PC-3 (cell line): Measurements from ENCODE around the gene FRMPD2. TPM values are rescaled to one million over a fixed set of nuclear protein-coding genes. Genes with fewer than 3 reads are reported as not detected.

Experiments
- ATAC-seq: fragments of 200-7000 bp; cut with Tn5 transposase; 2 replicates; pipeline ENCODE4 v1.9.1; 2020; ENCODE audit warnings: mild to moderate bottlenecking, moderate library complexity
- BruUV-seq: library from RNA; stranded (reverse); fragments of 400-500 nt; replicated peaks from 2 replicates; lab custom pipeline; 2021; lab: Mats Ljungman, UMichigan
- CTCF ChIA-PET: fragments of 300-600 bp; sonication (Branson Sonifier 250); formaldehyde crosslinking; loops from one replicate; lab custom pipeline; 2022; ENCODE audit warnings: antibody characterized with exemption; lab: Charles Lee
- POLR2A ChIA-PET: fragments of 300-600 bp; sonication (Branson Sonifier 250); formaldehyde crosslinking; loops from one replicate; lab custom pipeline; 2022; ENCODE audit warnings: antibody characterized with exemption; ENCODE audit not compliant: unreplicated experiment; lab: Charles Lee
- DNase-seq: peaks from one replicate; pipeline ENCODE4 v3.0.0-alpha.2; 2015
- H2AFZ ChIP-seq: fragments of 300-600 bp; sonication (generic); 2 replicates; pipeline ENCODE4 v1.6.0; 2016; ENCODE audit warnings: antibody characterized with exemption, low read length
- H3F3A ChIP-seq: fragments of 300-600 bp; sonication (generic); one replicate; pipeline ENCODE4 v1.6.0; 2017; ENCODE audit warnings: antibody characterized with exemption, low read length, control low read depth, mild to moderate bottlenecking; ENCODE audit not compliant: unreplicated experiment
- H3K27ac ChIP-seq: fragments of 300-600 bp; sonication (generic); 2 replicates; pipeline ENCODE4 v1.5.1; 2016; ENCODE audit warnings: mild to moderate bottlenecking, low read length
- H3K27me3 ChIP-seq: fragments of 300-600 bp; sonication (generic); 2 replicates; pipeline ENCODE4 v1.6.1; 2016; ENCODE audit warnings: low read length, mixed read lengths
- H3K36me3 ChIP-seq: fragments of 300-600 bp; sonication (generic); 2 replicates; pipeline ENCODE4 v1.6.1; 2016; ENCODE audit warnings: low read depth, mixed run types, low read length, mixed read lengths
- H3K4me1 ChIP-seq: fragments of 300-600 bp; sonication (generic); 2 replicates; pipeline ENCODE4 v1.5.1; 2016; ENCODE audit warnings: low read length; ENCODE audit not compliant: insufficient read depth
- H3K4me2 ChIP-seq: fragments of 300-600 bp; sonication (generic); 2 replicates; pipeline ENCODE4 v1.6.0; 2016; ENCODE audit warnings: low read length
- H3K4me3 ChIP-seq: fragments of 300-600 bp; sonication (generic); 2 replicates; pipeline ENCODE4 v1.5.1; 2016; ENCODE audit warnings: mild to moderate bottlenecking, low read length, mixed read lengths
- H3K79me2 ChIP-seq: fragments of 300-600 bp; sonication (generic); 2 replicates; pipeline ENCODE4 v1.6.1; 2017; ENCODE audit warnings: low read length, mixed read lengths
- H3K9ac ChIP-seq: fragments of 300-600 bp; sonication (generic); 2 replicates; pipeline ENCODE4 v1.6.0; 2016; ENCODE audit warnings: mild to moderate bottlenecking, low read length
- H3K9me2 ChIP-seq: fragments of 300-600 bp; sonication (generic); replicated peaks from 2 replicates; pipeline ENCODE4 v1.6.1; 2016; ENCODE audit warnings: mixed run types, low read length, mixed read lengths
- H3K9me3 ChIP-seq: fragments of 300-600 bp; sonication (generic); 2 replicates; pipeline ENCODE4 v1.6.1; 2016; ENCODE audit warnings: low read length, mixed read lengths
- H4K20me1 ChIP-seq: fragments of 300-600 bp; sonication (generic); 2 replicates; pipeline ENCODE4 v1.6.1; 2016; ENCODE audit warnings: low read length, mixed read lengths
- CTCF ChIP-seq: fragments of 300-600 bp; sonication (generic); conservative IDR thresholded peaks from 2 replicates; pipeline ENCODE4 v1.5.1; 2017; ENCODE audit warnings: antibody characterized with exemption, low read depth, mild to moderate bottlenecking, low read length
- EZH2 ChIP-seq: fragments of 300-600 bp; sonication (generic); IDR thresholded peaks from one replicate; pipeline ENCODE4 v1.6.1; 2017; ENCODE audit warnings: antibody characterized with exemption, mild to moderate bottlenecking, low read length; ENCODE audit not compliant: unreplicated experiment
- EZH2phosphoT487 ChIP-seq: fragments of 300-600 bp; sonication (generic); IDR thresholded peaks from 2 replicates; pipeline ENCODE4 v1.6.1; 2018; ENCODE audit warnings: mild to moderate bottlenecking, antibody characterized with exemption, low read length, borderline replicate concordance
- intact Hi-C: fragments of 100-400 bp; cut with micrococcal nuclease; formaldehyde crosslinking; loops from 2 replicates; pipeline ENCODE4 v1.9.0; 2023
- total RNA-seq: library from RNA; depleted of rRNA; stranded (reverse); fragments of >200 nt; gene quantifications from 2 replicates; pipeline ENCODE4 v1.2.3, GENCODE V29; 2014

Gene FRMPD2
- total RNA-seq, 1 experiment from 2014 or later = 0.11 TPM

GRCh38 chr10:48251525-48252353 is 22.8 kb downstream of the FRMPD2 start:
- no peak overlapping the region for H3K9ac ChIP-seq
- intact Hi-C loops = loop anchor here (2.0 kb wide), 1 partner anchor 23 kb away; the partner anchor contains the start of gene FRMPD2
- ChIA-PET CTCF (no interaction called here), POLR2A (no interaction called here)
- ATAC-seq = peak; percentile 44
- DNase-seq = peak; percentile 43
- no peaks in the 10 kb centered on the region for H3F3A ChIP-seq
- H3K27me3 ChIP-seq = no peaks in the 10 kb centered on the region
- TF ChIP-seq EZH2phosphoT487 (no peak), CTCF (no peak), EZH2 (no peak)
- H3K79me2 ChIP-seq = no peaks in the 10 kb centered on the region
- no peaks in the 10 kb centered on the region for H4K20me1 ChIP-seq
- no peaks in the 10 kb centered on the region for H3K9me2 ChIP-seq
- H3K4me2 ChIP-seq = no peak overlapping the region
- H3K4me3 ChIP-seq = no peak overlapping the region
- no peaks in the 10 kb centered on the region for H3K9me3 ChIP-seq
- no TSS peak for BruUV-seq
- no peaks in the 10 kb centered on the region for H3K36me3 ChIP-seq
- H3K27ac ChIP-seq = no peak overlapping the region
- H2AFZ ChIP-seq = no peak overlapping the region
- H3K4me1 ChIP-seq = peaks cover 28% of the 10 kb centered on the region

- no peak for DNase-seq
- Histone ChIP-seq H3F3A (no peaks in the 10 kb centered on the region), H2AFZ (no peak overlapping the region), H3K36me3 (no peaks in the 10 kb centered on the region), H3K9ac (no peak overlapping the region), H4K20me1 (no peaks in the 10 kb centered on the region), H3K4me1 (peaks cover 28% of the 10 kb centered on the region), H3K9me2 (no peaks in the 10 kb centered on the region), H3K27ac (no peak overlapping the region), H3K27me3 (no peaks in the 10 kb centered on the region), H3K4me3 (no peak overlapping the region), H3K9me3 (no peaks in the 10 kb centered on the region), H3K79me2 (no peaks in the 10 kb centered on the region), H3K4me2 (no peak overlapping the region)
- intact Hi-C loops = loop anchor here (2.0 kb wide), 1 partner anchor 24 kb away; the partner anchor contains the start of gene FRMPD2
- ATAC-seq = no peak
- ChIA-PET POLR2A (no interaction called here), CTCF (no interaction called here)
- no peak for TF ChIP-seq EZH2phosphoT487
- no peak for TF ChIP-seq EZH2
- no peak for TF ChIP-seq CTCF
- no TSS peak for BruUV-seq
Observed at GRCh38 chr10:48251152-48251524, 23.4 kb downstream of the FRMPD2 start.

GRCh38 chr10:48249763-48250351 is 24.6 kb downstream of the FRMPD2 start:
- CTCF ChIA-PET = no interaction called here
- no peak for DNase-seq
- POLR2A ChIA-PET = no interaction called here
- Histone ChIP-seq H3K9ac (no peak overlapping the region), H3K9me3 (no peaks in the 10 kb centered on the region), H3K4me1 (peaks cover 28% of the 10 kb centered on the region), H3K4me2 (no peak overlapping the region), H3K9me2 (no peaks in the 10 kb centered on the region), H3F3A (no peaks in the 10 kb centered on the region), H3K27me3 (no peaks in the 10 kb centered on the region), H3K36me3 (no peaks in the 10 kb centered on the region), H3K4me3 (no peak overlapping the region), H4K20me1 (no peaks in the 10 kb centered on the region), H3K27ac (no peak overlapping the region), H3K79me2 (no peaks in the 10 kb centered on the region), H2AFZ (no peak overlapping the region)
- BruUV-seq = no TSS peak
- no peak for ATAC-seq
- TF ChIP-seq EZH2phosphoT487 (no peak), CTCF (no peak), EZH2 (no peak)
- intact Hi-C loops = loop anchor here (2.0 kb wide), 1 partner anchor 25 kb away; the partner anchor contains the start of gene FRMPD2
